ENCODE results near the gene CLDND1. TPM values are rescaled to one million over a fixed set of nuclear protein-coding genes. Genes with fewer than 3 reads are reported as not detected.
A peak's percentile ranks its signal among the peaks of the same experiment; 100 is the strongest.

CLDND1 gene
- total and polyA plus RNA-seq, 4 donors = 21.8 to 55.5 (median 37.1) TPM

GRCh38 chr3:98528474-98529346 is 6.0 kb upstream of the CLDND1 start:
- no peak for DNase-seq (ENCODE audit: low spot score)
- Histone ChIP-seq H3K27ac (ENCODE audit: low read depth in 1 of 2, low read length in 2 of 2) (no peak overlapping the region), H3K27me3 (ENCODE audit: control insufficient read depth in 4 of 4, insufficient read depth in 4 of 4, low read length in 3 of 4) (no peaks in the 10 kb centered on the region), H3K9ac (ENCODE audit: low read depth in 1 of 2, low read length in 2 of 2) (no peak overlapping the region), H3K9me3 (ENCODE audit: control insufficient read depth in 4 of 4, low read length in 3 of 4) (no peaks in the 10 kb centered on the region), H3K4me1 (ENCODE audit: control insufficient read depth in 4 of 4, insufficient read depth in 4 of 4, low read length in 3 of 4) (peaks cover 0 to 8% (median 0%) of the 10 kb centered on the region in 4 donors), H3K4me3 (ENCODE audit: low read depth in 1 of 3, low read length in 3 of 3) (no peak overlapping the region), H3K36me3 (ENCODE audit: control insufficient read depth in 4 of 4, insufficient read depth in 3 of 4, low read depth in 1 of 4, low read length in 3 of 4) (no peaks in the 10 kb centered on the region)
- TF ChIP-seq FOXA2 (IDR thresholded peaks at IDR 0.05) (no peak), HNF4A (conservative IDR thresholded peaks at IDR 0.05) (peak; percentile 23 to 29), RXRA (IDR thresholded peaks at IDR 0.05) (no peak)
- 35% methylated on average over 4 of the region's 4 CpGs for WGBS

GRCh38 chr3:98525494-98525893 is 2.8 kb upstream of the CLDND1 start:
- TF ChIP-seq GABPA (IDR thresholded peaks at IDR 0.05 in 1 of 2, conservative IDR thresholded peaks at IDR 0.05 in 1 of 2) = no peak
- no peak for TF ChIP-seq REST (IDR thresholded peaks at IDR 0.05)
- Histone ChIP-seq H3K4me3 (ENCODE audit: low read depth in 1 of 3, low read length in 3 of 3) (no peak overlapping the region), H3K9me3 (ENCODE audit: control insufficient read depth in 4 of 4, low read length in 3 of 4) (no peaks in the 10 kb centered on the region), H3K4me1 (ENCODE audit: control insufficient read depth in 4 of 4, insufficient read depth in 4 of 4, low read length in 3 of 4) (peaks cover 4 to 24% (median 8%) of the 10 kb centered on the region in 4 donors), H3K27ac (ENCODE audit: low read depth in 1 of 2, low read length in 2 of 2) (no peak overlapping the region), H3K27me3 (ENCODE audit: control insufficient read depth in 4 of 4, insufficient read depth in 4 of 4, low read length in 3 of 4) (no peaks in the 10 kb centered on the region), H3K9ac (ENCODE audit: low read depth in 1 of 2, low read length in 2 of 2) (no peak overlapping the region), H3K36me3 (ENCODE audit: control insufficient read depth in 4 of 4, insufficient read depth in 3 of 4, low read depth in 1 of 4, low read length in 3 of 4) (no peaks in the 10 kb centered on the region)
- 88% methylated on average over 6 of the region's 6 CpGs for WGBS
- no peak for DNase-seq (ENCODE audit: low spot score)

- TF ChIP-seq YY1 (IDR thresholded peaks at IDR 0.05) (peak; percentile 88), FOXA1 (IDR thresholded peaks at IDR 0.05) (no peak), CTCF (IDR thresholded peaks at IDR 0.05; ENCODE audit: low read depth, low read length, missing input control) (no peak), REST (IDR thresholded peaks at IDR 0.05) (peak; percentile 93), MAX (IDR thresholded peaks at IDR 0.05) (no peak), FOXA2 (IDR thresholded peaks at IDR 0.05) (no peak)
- peak; percentile 56 for DNase-seq (ENCODE audit: low spot score)
- H3K9ac ChIP-seq (ENCODE audit: low read depth in 1 of 2, low read length in 2 of 2) = peak overlapping the region; percentile 85 to 87
- H3K4me1 ChIP-seq (ENCODE audit: control insufficient read depth in 4 of 4, insufficient read depth in 4 of 4, low read length in 3 of 4) = peaks cover 6 to 16% (median 8%) of the 10 kb centered on the region in 4 donors
- no peaks in the 10 kb centered on the region for H3K9me3 ChIP-seq (ENCODE audit: control insufficient read depth in 4 of 4, low read length in 3 of 4)
- H3K4me3 ChIP-seq (ENCODE audit: low read depth in 1 of 3, low read length in 3 of 3) = peak overlapping the region; percentile 83 to 88 (median 87)
- peak overlapping the region; percentile 89 to 97 for H3K27ac ChIP-seq (ENCODE audit: low read depth in 1 of 2, low read length in 2 of 2)
- H3K36me3 ChIP-seq (ENCODE audit: control insufficient read depth in 4 of 4, insufficient read depth in 3 of 4, low read depth in 1 of 4, low read length in 3 of 4) = peaks cover 0 to 11% (median 4%) of the 10 kb centered on the region in 4 donors
- no peaks in the 10 kb centered on the region for H3K27me3 ChIP-seq (ENCODE audit: control insufficient read depth in 4 of 4, insufficient read depth in 4 of 4, low read length in 3 of 4)
- under 1% methylated on average over 16 of the region's 16 CpGs for WGBS
Observed at GRCh38 chr3:98521897-98522543, 682 bp downstream of the CLDND1 start.

Measured in liver (tissue), 9 donors.